ENCODE measurements around the gene GPR21. TPM values are rescaled to one million over a fixed set of nuclear protein-coding genes. Genes with fewer than 3 reads are reported as not detected.

GPR21 gene
- total and polyA plus RNA-seq, 2 experiments from 2014 or later: 0.90 TPM; not detected in 1

DNA sequence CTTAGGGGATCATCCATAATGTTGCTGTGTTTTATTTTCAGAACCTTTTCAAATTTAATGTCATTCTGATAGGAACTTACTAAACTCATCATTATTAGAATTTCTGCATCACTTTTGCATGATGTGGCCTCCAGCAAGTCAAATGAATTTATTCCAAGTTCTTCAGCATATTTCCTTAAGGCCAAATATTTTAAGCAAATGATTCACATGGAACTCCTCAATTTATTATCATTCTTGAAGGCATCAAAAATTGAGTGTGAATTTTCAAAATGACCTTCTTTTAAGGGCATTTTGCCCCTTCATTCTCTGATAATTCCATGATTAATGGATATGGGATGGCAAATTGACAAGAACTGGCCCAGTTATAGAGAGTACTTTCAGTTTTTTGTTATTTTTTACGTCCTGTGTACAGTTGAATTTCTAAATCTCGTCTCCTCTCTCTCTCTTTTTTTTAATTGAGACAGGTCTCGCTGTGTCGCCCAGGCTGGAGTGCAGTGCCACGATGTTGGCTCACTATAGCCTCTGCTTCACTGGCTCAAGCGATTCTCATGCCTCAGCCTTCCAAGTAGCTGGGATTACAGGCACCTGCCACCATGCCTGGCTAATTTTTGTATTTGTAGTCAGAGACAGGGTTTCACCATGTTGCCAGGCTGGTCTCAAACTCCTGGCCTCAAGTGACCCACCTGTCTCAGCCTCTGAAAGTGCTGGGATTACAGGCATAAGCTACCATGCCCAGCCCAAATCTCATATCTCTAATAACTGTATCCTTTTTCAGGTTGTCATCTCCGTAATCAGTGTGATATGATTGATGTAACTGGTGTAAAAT lies 29.1 kb downstream of the GPR21 start:
- Histone ChIP-seq H3K4me3 (no peak overlapping the region), H2AFZ (no peak overlapping the region), H3K4me2 (no peak overlapping the region), H3F3A (replicated peaks; ENCODE audit: low read depth) (no peaks in the 10 kb centered on the region), H3K36me3 (ENCODE audit: insufficient read depth) (peaks cover 17% of the 10 kb centered on the region), H3K27me3 (ENCODE audit: insufficient read depth) (no peaks in the 10 kb centered on the region), H3K4me1 (ENCODE audit: insufficient read depth) (peaks cover 10% of the 10 kb centered on the region; the same call in 1 of the 2 replicates), H4K20me1 (replicated peaks; ENCODE audit: insufficient read depth) (no peaks in the 10 kb centered on the region; the same call in 1 of the 2 replicates), H3K27ac (ENCODE audit: low read depth) (no peak overlapping the region), H3K9me2 (ENCODE audit: insufficient read depth) (no peaks in the 10 kb centered on the region), H3K79me2 (replicated peaks; ENCODE audit: insufficient read depth) (no peaks in the 10 kb centered on the region)
- Mint-ChIP-seq H3K27me3 (ENCODE audit: insufficient read depth, low read depth, poor library complexity) (peaks cover 2% of the 10 kb centered on the region), H3K27ac (no peak overlapping the region), H3K4me1 (peaks cover 4% of the 10 kb centered on the region), H3K9me3 (no peaks in the 10 kb centered on the region; the same call in 2 of the 3 replicates), H3K36me3 (ENCODE audit: low read depth) (peaks cover 31% of the 10 kb centered on the region), H3K4me3 (no peak overlapping the region)
- no peak for DNase-seq (ENCODE audit: low spot score)
- no peak for ATAC-seq
- TF ChIP-seq, protein P1, sequence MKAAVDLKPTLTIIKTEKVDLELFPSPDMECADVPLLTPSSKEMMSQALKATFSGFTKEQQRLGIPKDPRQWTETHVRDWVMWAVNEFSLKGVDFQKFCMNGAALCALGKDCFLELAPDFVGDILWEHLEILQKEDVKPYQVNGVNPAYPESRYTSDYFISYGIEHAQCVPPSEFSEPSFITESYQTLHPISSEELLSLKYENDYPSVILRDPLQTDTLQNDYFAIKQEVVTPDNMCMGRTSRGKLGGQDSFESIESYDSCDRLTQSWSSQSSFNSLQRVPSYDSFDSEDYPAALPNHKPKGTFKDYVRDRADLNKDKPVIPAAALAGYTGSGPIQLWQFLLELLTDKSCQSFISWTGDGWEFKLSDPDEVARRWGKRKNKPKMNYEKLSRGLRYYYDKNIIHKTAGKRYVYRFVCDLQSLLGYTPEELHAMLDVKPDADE (IDR thresholded peaks at IDR 0.05): no peak
- TF ChIP-seq CREB1 (CRISPR knock-in tag; IDR thresholded peaks at IDR 0.05; ENCODE audit: low read depth) (no peak), POLR2AphosphoS5 (IDR thresholded peaks at IDR 0.05; ENCODE audit: low read depth) (no peak), ZNF331 (CRISPR knock-in tag; IDR thresholded peaks at IDR 0.05; ENCODE audit: low read depth) (no peak), JUNB (IDR thresholded peaks at IDR 0.05; ENCODE audit: unreplicated experiment) (no peak), NANOG (IDR thresholded peaks at IDR 0.05; ENCODE audit: borderline replicate concordance) (no peak), EZH2 (IDR thresholded peaks at IDR 0.05; ENCODE audit: low read depth, unreplicated experiment) (no peak), STAT1 (IDR thresholded peaks at IDR 0.05; ENCODE audit: unreplicated experiment) (no peak), EZH2phosphoT487 (IDR thresholded peaks at IDR 0.05; ENCODE audit: unreplicated experiment) (no peak), ZNF114 (CRISPR knock-in tag; IDR thresholded peaks at IDR 0.05) (no peak)
- TF ChIP-seq, protein P2, sequence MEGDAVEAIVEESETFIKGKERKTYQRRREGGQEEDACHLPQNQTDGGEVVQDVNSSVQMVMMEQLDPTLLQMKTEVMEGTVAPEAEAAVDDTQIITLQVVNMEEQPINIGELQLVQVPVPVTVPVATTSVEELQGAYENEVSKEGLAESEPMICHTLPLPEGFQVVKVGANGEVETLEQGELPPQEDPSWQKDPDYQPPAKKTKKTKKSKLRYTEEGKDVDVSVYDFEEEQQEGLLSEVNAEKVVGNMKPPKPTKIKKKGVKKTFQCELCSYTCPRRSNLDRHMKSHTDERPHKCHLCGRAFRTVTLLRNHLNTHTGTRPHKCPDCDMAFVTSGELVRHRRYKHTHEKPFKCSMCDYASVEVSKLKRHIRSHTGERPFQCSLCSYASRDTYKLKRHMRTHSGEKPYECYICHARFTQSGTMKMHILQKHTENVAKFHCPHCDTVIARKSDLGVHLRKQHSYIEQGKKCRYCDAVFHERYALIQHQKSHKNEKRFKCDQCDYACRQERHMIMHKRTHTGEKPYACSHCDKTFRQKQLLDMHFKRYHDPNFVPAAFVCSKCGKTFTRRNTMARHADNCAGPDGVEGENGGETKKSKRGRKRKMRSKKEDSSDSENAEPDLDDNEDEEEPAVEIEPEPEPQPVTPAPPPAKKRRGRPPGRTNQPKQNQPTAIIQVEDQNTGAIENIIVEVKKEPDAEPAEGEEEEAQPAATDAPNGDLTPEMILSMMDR (conservative IDR thresholded peaks at IDR 0.05; ENCODE audit: low read depth in 2 of 2): no peak
- TF ChIP-seq, protein P3, sequence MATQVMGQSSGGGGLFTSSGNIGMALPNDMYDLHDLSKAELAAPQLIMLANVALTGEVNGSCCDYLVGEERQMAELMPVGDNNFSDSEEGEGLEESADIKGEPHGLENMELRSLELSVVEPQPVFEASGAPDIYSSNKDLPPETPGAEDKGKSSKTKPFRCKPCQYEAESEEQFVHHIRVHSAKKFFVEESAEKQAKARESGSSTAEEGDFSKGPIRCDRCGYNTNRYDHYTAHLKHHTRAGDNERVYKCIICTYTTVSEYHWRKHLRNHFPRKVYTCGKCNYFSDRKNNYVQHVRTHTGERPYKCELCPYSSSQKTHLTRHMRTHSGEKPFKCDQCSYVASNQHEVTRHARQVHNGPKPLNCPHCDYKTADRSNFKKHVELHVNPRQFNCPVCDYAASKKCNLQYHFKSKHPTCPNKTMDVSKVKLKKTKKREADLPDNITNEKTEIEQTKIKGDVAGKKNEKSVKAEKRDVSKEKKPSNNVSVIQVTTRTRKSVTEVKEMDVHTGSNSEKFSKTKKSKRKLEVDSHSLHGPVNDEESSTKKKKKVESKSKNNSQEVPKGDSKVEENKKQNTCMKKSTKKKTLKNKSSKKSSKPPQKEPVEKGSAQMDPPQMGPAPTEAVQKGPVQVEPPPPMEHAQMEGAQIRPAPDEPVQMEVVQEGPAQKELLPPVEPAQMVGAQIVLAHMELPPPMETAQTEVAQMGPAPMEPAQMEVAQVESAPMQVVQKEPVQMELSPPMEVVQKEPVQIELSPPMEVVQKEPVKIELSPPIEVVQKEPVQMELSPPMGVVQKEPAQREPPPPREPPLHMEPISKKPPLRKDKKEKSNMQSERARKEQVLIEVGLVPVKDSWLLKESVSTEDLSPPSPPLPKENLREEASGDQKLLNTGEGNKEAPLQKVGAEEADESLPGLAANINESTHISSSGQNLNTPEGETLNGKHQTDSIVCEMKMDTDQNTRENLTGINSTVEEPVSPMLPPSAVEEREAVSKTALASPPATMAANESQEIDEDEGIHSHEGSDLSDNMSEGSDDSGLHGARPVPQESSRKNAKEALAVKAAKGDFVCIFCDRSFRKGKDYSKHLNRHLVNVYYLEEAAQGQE (IDR thresholded peaks at IDR 0.05; ENCODE audit: unreplicated experiment): no peak
- TF ChIP-seq, protein P4, sequence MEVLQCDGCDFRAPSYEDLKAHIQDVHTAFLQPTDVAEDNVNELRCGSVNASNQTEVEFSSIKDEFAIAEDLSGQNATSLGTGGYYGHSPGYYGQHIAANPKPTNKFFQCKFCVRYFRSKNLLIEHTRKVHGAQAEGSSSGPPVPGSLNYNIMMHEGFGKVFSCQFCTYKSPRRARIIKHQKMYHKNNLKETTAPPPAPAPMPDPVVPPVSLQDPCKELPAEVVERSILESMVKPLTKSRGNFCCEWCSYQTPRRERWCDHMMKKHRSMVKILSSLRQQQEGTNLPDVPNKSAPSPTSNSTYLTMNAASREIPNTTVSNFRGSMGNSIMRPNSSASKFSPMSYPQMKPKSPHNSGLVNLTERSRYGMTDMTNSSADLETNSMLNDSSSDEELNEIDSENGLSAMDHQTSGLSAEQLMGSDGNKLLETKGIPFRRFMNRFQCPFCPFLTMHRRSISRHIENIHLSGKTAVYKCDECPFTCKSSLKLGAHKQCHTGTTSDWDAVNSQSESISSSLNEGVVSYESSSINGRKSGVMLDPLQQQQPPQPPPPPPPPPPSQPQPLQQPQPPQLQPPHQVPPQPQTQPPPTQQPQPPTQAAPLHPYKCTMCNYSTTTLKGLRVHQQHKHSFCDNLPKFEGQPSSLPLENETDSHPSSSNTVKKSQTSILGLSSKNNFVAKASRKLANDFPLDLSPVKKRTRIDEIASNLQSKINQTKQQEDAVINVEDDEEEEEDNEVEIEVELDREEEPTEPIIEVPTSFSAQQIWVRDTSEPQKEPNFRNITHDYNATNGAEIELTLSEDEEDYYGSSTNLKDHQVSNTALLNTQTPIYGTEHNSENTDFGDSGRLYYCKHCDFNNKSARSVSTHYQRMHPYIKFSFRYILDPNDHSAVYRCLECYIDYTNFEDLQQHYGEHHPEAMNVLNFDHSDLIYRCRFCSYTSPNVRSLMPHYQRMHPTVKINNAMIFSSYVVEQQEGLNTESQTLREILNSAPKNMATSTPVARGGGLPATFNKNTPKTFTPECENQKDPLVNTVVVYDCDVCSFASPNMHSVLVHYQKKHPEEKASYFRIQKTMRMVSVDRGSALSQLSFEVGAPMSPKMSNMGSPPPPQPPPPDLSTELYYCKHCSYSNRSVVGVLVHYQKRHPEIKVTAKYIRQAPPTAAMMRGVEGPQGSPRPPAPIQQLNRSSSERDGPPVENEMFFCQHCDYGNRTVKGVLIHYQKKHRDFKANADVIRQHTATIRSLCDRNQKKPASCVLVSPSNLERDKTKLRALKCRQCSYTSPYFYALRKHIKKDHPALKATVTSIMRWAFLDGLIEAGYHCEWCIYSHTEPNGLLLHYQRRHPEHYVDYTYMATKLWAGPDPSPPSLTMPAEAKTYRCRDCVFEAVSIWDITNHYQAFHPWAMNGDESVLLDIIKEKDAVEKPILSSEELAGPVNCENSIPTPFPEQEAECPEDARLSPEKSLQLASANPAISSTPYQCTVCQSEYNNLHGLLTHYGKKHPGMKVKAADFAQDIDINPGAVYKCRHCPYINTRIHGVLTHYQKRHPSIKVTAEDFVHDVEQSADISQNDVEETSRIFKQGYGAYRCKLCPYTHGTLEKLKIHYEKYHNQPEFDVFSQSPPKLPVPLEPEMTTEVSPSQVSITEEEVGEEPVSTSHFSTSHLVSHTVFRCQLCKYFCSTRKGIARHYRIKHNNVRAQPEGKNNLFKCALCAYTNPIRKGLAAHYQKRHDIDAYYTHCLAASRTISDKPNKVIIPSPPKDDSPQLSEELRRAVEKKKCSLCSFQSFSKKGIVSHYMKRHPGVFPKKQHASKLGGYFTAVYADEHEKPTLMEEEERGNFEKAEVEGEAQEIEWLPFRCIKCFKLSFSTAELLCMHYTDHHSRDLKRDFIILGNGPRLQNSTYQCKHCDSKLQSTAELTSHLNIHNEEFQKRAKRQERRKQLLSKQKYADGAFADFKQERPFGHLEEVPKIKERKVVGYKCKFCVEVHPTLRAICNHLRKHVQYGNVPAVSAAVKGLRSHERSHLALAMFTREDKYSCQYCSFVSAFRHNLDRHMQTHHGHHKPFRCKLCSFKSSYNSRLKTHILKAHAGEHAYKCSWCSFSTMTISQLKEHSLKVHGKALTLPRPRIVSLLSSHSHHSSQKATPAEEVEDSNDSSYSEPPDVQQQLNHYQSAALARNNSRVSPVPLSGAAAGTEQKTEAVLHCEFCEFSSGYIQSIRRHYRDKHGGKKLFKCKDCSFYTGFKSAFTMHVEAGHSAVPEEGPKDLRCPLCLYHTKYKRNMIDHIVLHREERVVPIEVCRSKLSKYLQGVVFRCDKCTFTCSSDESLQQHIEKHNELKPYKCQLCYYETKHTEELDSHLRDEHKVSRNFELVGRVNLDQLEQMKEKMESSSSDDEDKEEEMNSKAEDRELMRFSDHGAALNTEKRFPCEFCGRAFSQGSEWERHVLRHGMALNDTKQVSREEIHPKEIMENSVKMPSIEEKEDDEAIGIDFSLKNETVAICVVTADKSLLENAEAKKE (CRISPR knock-in tag; IDR thresholded peaks at IDR 0.05): no peak
